Natural killer cell (primary cell): ENCODE data around the gene SRP19. TPM values are rescaled to one million over a fixed set of nuclear protein-coding genes. Genes with fewer than 3 reads are reported as not detected.

Experiments
- ATAC-seq, 3 donors: fragments of 150-1000 bp in 2 of 3; fragments of 200-7000 bp in 1 of 3; cut with Tn5 transposase; 1 replicate in 1 of 3; 2 replicates in 2 of 3; pipeline ENCODE4 v1.10.0; 2021; ENCODE audit warnings: mild to moderate bottlenecking in 2 of 3, moderate library complexity in 2 of 3
- DNase-seq, 2 donors: peaks; one replicate each; pipeline versions ENCODE4 v3.0.0 to v3.0.0-alpha.2; 2013 to 2021; ENCODE audit warnings: mixed read lengths in 1 of 2
- H3K27ac ChIP-seq: one replicate; pipeline ENCODE4 v1.5.1; 2013; ENCODE audit warnings: mild to moderate bottlenecking, low read length
- H3K27me3 ChIP-seq: one replicate; pipeline ENCODE4 v1.6.1; 2013; ENCODE audit warnings: low read length; ENCODE audit not compliant: control insufficient read depth, insufficient read depth
- H3K36me3 ChIP-seq: one replicate; pipeline ENCODE4 v1.6.1; 2013; ENCODE audit warnings: low read length; ENCODE audit not compliant: control insufficient read depth, insufficient read depth
- H3K4me1 ChIP-seq: one replicate; pipeline ENCODE4 v1.6.1; 2013; ENCODE audit warnings: low read length; ENCODE audit not compliant: control insufficient read depth, insufficient read depth
- H3K4me3 ChIP-seq: one replicate; pipeline ENCODE4 v1.5.1; 2013; ENCODE audit warnings: low read length
- H3K9me3 ChIP-seq: one replicate; pipeline ENCODE4 v1.6.1; 2013; ENCODE audit warnings: low read length; ENCODE audit not compliant: control insufficient read depth, insufficient read depth
- H3K27ac Mint-ChIP-seq, 2 donors: one replicate each; pipeline ENCODE4 v1.8.0; 2022; ENCODE audit warnings: mild to moderate bottlenecking in 2 of 2, mixed read lengths in 2 of 2, moderate library complexity in 1 of 2
- H3K27me3 Mint-ChIP-seq, 2 donors: one replicate each; pipeline ENCODE4 v1.8.0; 2022; ENCODE audit warnings: low read depth in 2 of 2, mixed read lengths in 2 of 2
- H3K36me3 Mint-ChIP-seq: one replicate; pipeline ENCODE4 v1.8.0; 2022; ENCODE audit warnings: mixed read lengths
- H3K4me1 Mint-ChIP-seq, 2 donors: one replicate each; pipeline ENCODE4 v1.8.0; 2022; ENCODE audit warnings: mixed read lengths in 2 of 2
- H3K4me3 Mint-ChIP-seq: one replicate; pipeline ENCODE4 v1.8.0; 2022; ENCODE audit warnings: mild to moderate bottlenecking, moderate library complexity, mixed read lengths
- H3K9me3 Mint-ChIP-seq, 2 donors: one replicate each; pipeline ENCODE4 v1.8.0; 2022; ENCODE audit warnings: mixed read lengths in 2 of 2
- WGBS: methylation state at CpG from one replicate; pipeline ENCODE4 v1.1.7; 2013; ENCODE audit warnings: missing lambda C conversion rate; ENCODE audit not compliant: insufficient coverage; 5-methylcytosine and 5-hydroxymethylcytosine counted together
- intact Hi-C: fragments of 100-400 bp; cut with micrococcal nuclease; formaldehyde crosslinking; loops from one replicate; pipeline ENCODE4 v1.14.2; 2022
- total RNA-seq, 4 donors: library from RNA; stranded (reverse); fragments of 120-200 nt in 1 of 4; gene quantifications; one replicate each; pipeline versions ENCODE4 v1.2.3 to v1.2.4, GENCODE V29; 2013 to 2022
- TF ChIP-seq, protein P1 (sequence below): fragments of 200-600 bp; IDR thresholded peaks from one replicate; pipeline ENCODE4 v1.8.0; 2022; ENCODE audit warnings: antibody characterized with exemption

The SRP19 gene
- total RNA-seq, 3 donors from 2014 or later (not counting 1 experiment from before 2014, with no cell fraction given) = 52.8 to 58.5 (median 54.7) TPM

- TF ChIP-seq, protein P1, sequence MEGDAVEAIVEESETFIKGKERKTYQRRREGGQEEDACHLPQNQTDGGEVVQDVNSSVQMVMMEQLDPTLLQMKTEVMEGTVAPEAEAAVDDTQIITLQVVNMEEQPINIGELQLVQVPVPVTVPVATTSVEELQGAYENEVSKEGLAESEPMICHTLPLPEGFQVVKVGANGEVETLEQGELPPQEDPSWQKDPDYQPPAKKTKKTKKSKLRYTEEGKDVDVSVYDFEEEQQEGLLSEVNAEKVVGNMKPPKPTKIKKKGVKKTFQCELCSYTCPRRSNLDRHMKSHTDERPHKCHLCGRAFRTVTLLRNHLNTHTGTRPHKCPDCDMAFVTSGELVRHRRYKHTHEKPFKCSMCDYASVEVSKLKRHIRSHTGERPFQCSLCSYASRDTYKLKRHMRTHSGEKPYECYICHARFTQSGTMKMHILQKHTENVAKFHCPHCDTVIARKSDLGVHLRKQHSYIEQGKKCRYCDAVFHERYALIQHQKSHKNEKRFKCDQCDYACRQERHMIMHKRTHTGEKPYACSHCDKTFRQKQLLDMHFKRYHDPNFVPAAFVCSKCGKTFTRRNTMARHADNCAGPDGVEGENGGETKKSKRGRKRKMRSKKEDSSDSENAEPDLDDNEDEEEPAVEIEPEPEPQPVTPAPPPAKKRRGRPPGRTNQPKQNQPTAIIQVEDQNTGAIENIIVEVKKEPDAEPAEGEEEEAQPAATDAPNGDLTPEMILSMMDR = no peak
- WGBS = 56% methylated on average over 4 of the region's 4 CpGs
- Mint-ChIP-seq H3K9me3 (no peaks in the 10 kb centered on the region), H3K4me1 (peaks cover 19 to 24% of the 10 kb centered on the region in 2 donors), H3K27me3 (no peaks in the 10 kb centered on the region), H3K27ac (peak overlapping the region; percentile 68 to 72), H3K36me3 (peaks cover 5% of the 10 kb centered on the region), H3K4me3 (no peak overlapping the region)
- Histone ChIP-seq H3K27me3 (no peaks in the 10 kb centered on the region), H3K27ac (no peak overlapping the region), H3K4me3 (no peak overlapping the region), H3K9me3 (no peaks in the 10 kb centered on the region), H3K4me1 (peaks cover 3% of the 10 kb centered on the region), H3K36me3 (peaks cover 40% of the 10 kb centered on the region)
- DNase-seq = peak in 1 of 2 donors; percentile 67
- intact Hi-C loops = no loop called here
- peak in 2 of 3 donors; percentile 32 to 50 for ATAC-seq
Observed at GRCh38 chr5:112878760-112879159, 17.7 kb downstream of the SRP19 start.

DNA sequence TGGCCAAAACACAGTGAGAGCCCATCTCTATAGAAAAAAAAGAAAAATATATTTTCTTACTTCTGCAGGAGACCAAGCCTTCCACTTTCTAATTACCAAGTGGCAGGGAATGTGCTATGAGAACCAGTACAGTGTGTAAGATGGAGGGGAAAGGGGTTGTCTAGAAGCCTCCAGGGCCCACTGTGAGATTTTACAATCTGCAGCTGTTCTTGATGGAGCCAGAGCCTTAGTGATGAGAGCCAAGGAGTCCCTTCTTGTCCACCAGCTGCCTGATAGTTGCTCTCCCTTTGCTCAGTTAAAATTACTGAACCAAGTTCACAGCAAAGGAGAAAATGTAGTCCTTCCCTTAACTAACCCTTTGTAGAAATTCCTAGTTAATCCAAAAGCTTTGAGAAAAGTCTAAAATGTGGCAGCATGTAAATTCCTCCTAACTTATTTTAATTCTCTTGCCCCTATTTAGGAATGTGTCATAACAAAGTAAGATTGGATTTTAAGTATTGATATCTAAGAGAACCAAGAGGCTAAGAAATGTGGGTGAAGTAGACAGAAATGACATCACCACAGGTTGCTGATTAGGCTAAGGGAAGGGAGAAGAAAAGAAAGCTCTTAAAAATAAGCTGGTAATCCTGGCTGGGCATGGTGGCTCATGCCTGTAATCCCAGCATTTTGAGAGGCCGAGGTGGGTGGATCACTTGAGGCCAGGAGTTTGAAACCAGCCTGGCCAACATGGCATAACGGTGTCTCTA lies 19.3 kb downstream of the SRP19 start:
- H3K4me3 Mint-ChIP-seq = no peak overlapping the region
- no peak for ATAC-seq
- H3K27me3 ChIP-seq = no peaks in the 10 kb centered on the region
- H3K4me3 ChIP-seq = no peak overlapping the region
- TF ChIP-seq, protein P1 = no peak
- intact Hi-C loops = no loop called here
- peaks cover 57% of the 10 kb centered on the region for H3K36me3 ChIP-seq
- peaks cover 3% of the 10 kb centered on the region for H3K4me1 ChIP-seq
- H3K4me1 Mint-ChIP-seq = peaks cover 19 to 24% of the 10 kb centered on the region in 2 donors
- no peak overlapping the region for H3K27ac ChIP-seq
- H3K9me3 Mint-ChIP-seq = no peaks in the 10 kb centered on the region
- WGBS = 81% methylated on average over 2 of the region's 2 CpGs
- peaks cover 5% of the 10 kb centered on the region for H3K36me3 Mint-ChIP-seq
- peak overlapping the region; percentile 4 to 57 for H3K27ac Mint-ChIP-seq
- H3K27me3 Mint-ChIP-seq = no peaks in the 10 kb centered on the region
- DNase-seq = no peak
- H3K9me3 ChIP-seq = no peaks in the 10 kb centered on the region

DNA sequence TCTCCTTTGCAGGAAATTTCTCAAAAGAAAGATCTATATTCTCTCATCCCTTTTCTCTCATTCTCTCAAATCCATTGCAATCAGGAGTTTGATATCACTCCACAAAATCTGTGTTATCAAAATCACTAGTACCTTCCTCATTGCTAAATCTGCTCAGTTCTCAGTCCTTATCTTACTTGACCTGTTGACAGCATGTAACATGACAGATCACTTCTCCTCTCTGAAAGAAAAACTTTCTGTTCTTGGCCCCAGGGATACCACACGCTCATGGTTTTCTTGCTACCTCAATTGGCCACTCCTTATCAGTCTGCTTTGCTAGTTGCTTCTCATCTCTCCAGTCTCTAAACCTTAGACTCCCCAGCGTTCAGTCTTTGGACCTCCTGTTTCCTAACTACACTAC lies 22.1 kb downstream of the SRP19 start:
- Histone ChIP-seq H3K4me1 (peaks cover 8% of the 10 kb centered on the region), H3K9me3 (no peaks in the 10 kb centered on the region), H3K27ac (no peak overlapping the region), H3K36me3 (peaks cover 57% of the 10 kb centered on the region), H3K4me3 (no peak overlapping the region), H3K27me3 (no peaks in the 10 kb centered on the region)
- 93% methylated on average over 2 of the region's 2 CpGs for WGBS
- TF ChIP-seq, protein P1 = no peak
- peaks cover 23 to 31% of the 10 kb centered on the region in 2 donors for H3K4me1 Mint-ChIP-seq
- intact Hi-C loops = no loop called here
- H3K4me3 Mint-ChIP-seq = no peak overlapping the region
- no peaks in the 10 kb centered on the region for H3K27me3 Mint-ChIP-seq
- H3K27ac Mint-ChIP-seq = no peak overlapping the region
- peak in 1 of 3 donors; percentile 48 for ATAC-seq
- no peaks in the 10 kb centered on the region for H3K36me3 Mint-ChIP-seq
- DNase-seq = no peak
- no peaks in the 10 kb centered on the region for H3K9me3 Mint-ChIP-seq
